ENCODE measurements around the gene MAD1L1.
A peak's percentile ranks its signal among the peaks of the same experiment; 100 is the strongest.

MAD1L1 gene

GRCh38 chr7:2032876-2033407 is 199.8 kb downstream of the MAD1L1 start:
- Histone ChIP-seq H3K9me3 (ENCODE audit: insufficient read depth, low read length, severe bottlenecking) (peaks cover 11% of the 10 kb centered on the region), H4K20me1 (ENCODE audit: insufficient read depth, low read length) (peaks cover 3% of the 10 kb centered on the region; the same call in 1 of the 2 replicates), H3K4me1 (ENCODE audit: insufficient read depth, low read length) (peaks cover 56% of the 10 kb centered on the region), H3K79me2 (ENCODE audit: insufficient read depth, low read length) (peaks cover 18% of the 10 kb centered on the region), H3K36me3 (ENCODE audit: insufficient read depth, low read length) (peaks cover 8% of the 10 kb centered on the region; the same call in 1 of the 2 replicates), H3K9ac (ENCODE audit: low read depth, low read length) (peak overlapping the region; percentile 22; the same call in 1 of the 2 replicates), H3K4me3 (ENCODE audit: low read depth in 1 of 2, low read length in 2 of 2) (no peak overlapping the region), H3K27me3 (ENCODE audit: insufficient read depth, low read length, poor library complexity) (no peaks in the 10 kb centered on the region), H3K4me2 (ENCODE audit: insufficient read depth, low read length) (no peak overlapping the region), H3K27ac (ENCODE audit: low read length) (peak overlapping the region; percentile 76), H2AFZ (ENCODE audit: low read depth, low read length) (no peak overlapping the region)
- no peak for ATAC-seq (ENCODE audit: insufficient read depth, low read depth)
- no peak for DNase-seq
- TF ChIP-seq CTCF (IDR thresholded peaks at IDR 0.05; ENCODE audit: borderline replicate concordance, extremely low read depth, low read length, poor library complexity, severe bottlenecking), result no peak
- TF ChIP-seq EZH2 (IDR thresholded peaks at IDR 0.05; ENCODE audit: borderline replicate concordance, low read depth, low read length, severe bottlenecking), result no peak

GRCh38 chr7:2032030-2032875 is 200.5 kb downstream of the MAD1L1 start:
- H3K4me3 ChIP-seq (ENCODE audit: low read depth in 1 of 2, low read length in 2 of 2), result no peak overlapping the region
- DNase-seq (peak; percentile 17), ATAC-seq (ENCODE audit: insufficient read depth, low read depth) (no peak)
- peaks cover 18% of the 10 kb centered on the region for H3K79me2 ChIP-seq (ENCODE audit: insufficient read depth, low read length)
- peak overlapping the region; percentile 76 for H3K27ac ChIP-seq (ENCODE audit: low read length)
- H2AFZ ChIP-seq (ENCODE audit: low read depth, low read length), result no peak overlapping the region
- peaks cover 8% of the 10 kb centered on the region; the same call in 1 of the 2 replicates for H3K36me3 ChIP-seq (ENCODE audit: insufficient read depth, low read length)
- no peak overlapping the region; the same call in 1 of the 2 replicates for H3K4me2 ChIP-seq (ENCODE audit: insufficient read depth, low read length)
- TF ChIP-seq CTCF (IDR thresholded peaks at IDR 0.05; ENCODE audit: borderline replicate concordance, extremely low read depth, low read length, poor library complexity, severe bottlenecking), result no peak
- TF ChIP-seq EZH2 (IDR thresholded peaks at IDR 0.05; ENCODE audit: borderline replicate concordance, low read depth, low read length, severe bottlenecking), result no peak
- peaks cover 49% of the 10 kb centered on the region for H3K4me1 ChIP-seq (ENCODE audit: insufficient read depth, low read length)
- peak overlapping the region; percentile 22 for H3K9ac ChIP-seq (ENCODE audit: low read depth, low read length)
- H3K9me3 ChIP-seq (ENCODE audit: insufficient read depth, low read length, severe bottlenecking), result peaks cover 11% of the 10 kb centered on the region
- no peaks in the 10 kb centered on the region for H3K27me3 ChIP-seq (ENCODE audit: insufficient read depth, low read length, poor library complexity)
- H4K20me1 ChIP-seq (ENCODE audit: insufficient read depth, low read length), result peaks cover 3% of the 10 kb centered on the region; the same call in 1 of the 2 replicates

GRCh38 chr7:2031451-2031845 is 201.3 kb downstream of the MAD1L1 start:
- Histone ChIP-seq H3K36me3 (ENCODE audit: insufficient read depth, low read length) (peaks cover 8% of the 10 kb centered on the region; the same call in 1 of the 2 replicates), H4K20me1 (ENCODE audit: insufficient read depth, low read length) (peaks cover 3% of the 10 kb centered on the region; the same call in 1 of the 2 replicates), H3K27me3 (ENCODE audit: insufficient read depth, low read length, poor library complexity) (no peaks in the 10 kb centered on the region), H3K79me2 (ENCODE audit: insufficient read depth, low read length) (peaks cover 18% of the 10 kb centered on the region), H3K27ac (ENCODE audit: low read length) (peak overlapping the region; percentile 76), H3K9me3 (ENCODE audit: insufficient read depth, low read length, severe bottlenecking) (peaks cover 13% of the 10 kb centered on the region), H3K4me3 (ENCODE audit: low read depth in 1 of 2, low read length in 2 of 2) (no peak overlapping the region), H3K4me1 (ENCODE audit: insufficient read depth, low read length) (peaks cover 41% of the 10 kb centered on the region), H3K4me2 (ENCODE audit: insufficient read depth, low read length) (peak overlapping the region; percentile 7; the same call in 1 of the 2 replicates), H2AFZ (ENCODE audit: low read depth, low read length) (no peak overlapping the region), H3K9ac (ENCODE audit: low read depth, low read length) (peak overlapping the region; percentile 22)
- peak; percentile 36 for ATAC-seq (ENCODE audit: insufficient read depth, low read depth)
- DNase-seq, result peak; percentile 45
- no peak for TF ChIP-seq EZH2 (IDR thresholded peaks at IDR 0.05; ENCODE audit: borderline replicate concordance, low read depth, low read length, severe bottlenecking)
- TF ChIP-seq CTCF (IDR thresholded peaks at IDR 0.05; ENCODE audit: borderline replicate concordance, extremely low read depth, low read length, poor library complexity, severe bottlenecking), result no peak

Data from DND-41 (cell line).